DND-41 (cell line): Measurements from ENCODE around the gene ELL.

Source experiments
- CTCF ChIP-seq: IDR thresholded peaks from 2 replicates; pipeline ENCODE4 v1.5.1; 2012; ENCODE audit warnings: borderline replicate concordance, low read length, moderate library complexity, mild to moderate bottlenecking; ENCODE audit not compliant: poor library complexity, severe bottlenecking; ENCODE audit errors: extremely low read depth
- EZH2 ChIP-seq: IDR thresholded peaks from 3 replicates; pipeline ENCODE4 v1.6.1; 2012; ENCODE audit warnings: borderline replicate concordance, low read depth, mild to moderate bottlenecking, moderate library complexity, low read length, inconsistent platforms; ENCODE audit not compliant: severe bottlenecking

GRCh38 chr19:18490728-18491127, 31.1 kb downstream of the ELL start:
- no peak for TF ChIP-seq CTCF
- TF ChIP-seq EZH2: no peak
